Tibial nerve (tissue), 4 donors: ENCODE data around the gene RIPK3.

Experiments
- CTCF ChIP-seq, 5 experiments: fragments of 200-600 bp in 3 of 5; fragments of 450-650 bp in 2 of 5; sonication (generic) in 3 of 5; IDR thresholded peaks; one replicate each; pipeline ENCODE4 v1.5.1; 2016 to 2019; ENCODE audit warnings: antibody characterized with exemption in 5 of 5, mild to moderate bottlenecking in 3 of 5, moderate library complexity in 2 of 5
- EP300 ChIP-seq, 2 donors: sonication (generic); formaldehyde crosslinking; IDR thresholded peaks; one replicate each; pipeline ENCODE4 v1.6.1; 2017; ENCODE audit warnings: antibody characterized with exemption in 2 of 2, mild to moderate bottlenecking in 1 of 2

- TF ChIP-seq CTCF (IDR thresholded peaks at IDR 0.05) (no peak), EP300 (IDR thresholded peaks at IDR 0.05) (no peak)
These were observed 35.8 kb downstream of the RIPK3 start for GRCh38 chr14:24304019-24304387.
